Skeletal muscle satellite cell (primary cell): ENCODE measurements around the gene RNF114. TPM values are rescaled to one million over a fixed set of nuclear protein-coding genes. Genes with fewer than 3 reads are reported as not detected.

Experiments used
- H3K27me3 ChIP-seq: 2 replicates; pipeline ENCODE4 v1.7.0; 2013; ENCODE audit warnings: low read length; ENCODE audit not compliant: control insufficient read depth, insufficient read depth
- H3K36me3 ChIP-seq: 2 replicates; pipeline ENCODE4 v1.7.0; 2013; ENCODE audit warnings: mild to moderate bottlenecking, control low read depth, low read length; ENCODE audit not compliant: insufficient read depth
- H3K4me1 ChIP-seq: 2 replicates; pipeline ENCODE4 v1.7.0; 2013; ENCODE audit warnings: low read length; ENCODE audit not compliant: control insufficient read depth, insufficient read depth
- H3K4me2 ChIP-seq: 2 replicates; pipeline ENCODE4 v1.7.0; 2013; ENCODE audit warnings: mild to moderate bottlenecking, low read length
- H3K4me3 ChIP-seq: 2 replicates; pipeline ENCODE4 v1.7.0; 2013; ENCODE audit warnings: low read length
- H3K9ac ChIP-seq: 2 replicates; pipeline ENCODE4 v1.7.0; 2013; ENCODE audit warnings: mild to moderate bottlenecking, low read depth, low read length, moderate library complexity
- H3K9me3 ChIP-seq: replicated peaks from 2 replicates; pipeline ENCODE4 v1.7.0; 2013; ENCODE audit warnings: mild to moderate bottlenecking, control low read depth, low read length
- total RNA-seq: library from RNA; depleted of rRNA; stranded (reverse); fragments of >200 nt; gene quantifications from 2 replicates; pipeline ENCODE4 v1.2.3, GENCODE V29; 2012; rRNA removed

The RNF114 gene, protein sequence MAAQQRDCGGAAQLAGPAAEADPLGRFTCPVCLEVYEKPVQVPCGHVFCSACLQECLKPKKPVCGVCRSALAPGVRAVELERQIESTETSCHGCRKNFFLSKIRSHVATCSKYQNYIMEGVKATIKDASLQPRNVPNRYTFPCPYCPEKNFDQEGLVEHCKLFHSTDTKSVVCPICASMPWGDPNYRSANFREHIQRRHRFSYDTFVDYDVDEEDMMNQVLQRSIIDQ
- total RNA-seq, result 81.4 and 126 TPM in 2 replicates

DNA sequence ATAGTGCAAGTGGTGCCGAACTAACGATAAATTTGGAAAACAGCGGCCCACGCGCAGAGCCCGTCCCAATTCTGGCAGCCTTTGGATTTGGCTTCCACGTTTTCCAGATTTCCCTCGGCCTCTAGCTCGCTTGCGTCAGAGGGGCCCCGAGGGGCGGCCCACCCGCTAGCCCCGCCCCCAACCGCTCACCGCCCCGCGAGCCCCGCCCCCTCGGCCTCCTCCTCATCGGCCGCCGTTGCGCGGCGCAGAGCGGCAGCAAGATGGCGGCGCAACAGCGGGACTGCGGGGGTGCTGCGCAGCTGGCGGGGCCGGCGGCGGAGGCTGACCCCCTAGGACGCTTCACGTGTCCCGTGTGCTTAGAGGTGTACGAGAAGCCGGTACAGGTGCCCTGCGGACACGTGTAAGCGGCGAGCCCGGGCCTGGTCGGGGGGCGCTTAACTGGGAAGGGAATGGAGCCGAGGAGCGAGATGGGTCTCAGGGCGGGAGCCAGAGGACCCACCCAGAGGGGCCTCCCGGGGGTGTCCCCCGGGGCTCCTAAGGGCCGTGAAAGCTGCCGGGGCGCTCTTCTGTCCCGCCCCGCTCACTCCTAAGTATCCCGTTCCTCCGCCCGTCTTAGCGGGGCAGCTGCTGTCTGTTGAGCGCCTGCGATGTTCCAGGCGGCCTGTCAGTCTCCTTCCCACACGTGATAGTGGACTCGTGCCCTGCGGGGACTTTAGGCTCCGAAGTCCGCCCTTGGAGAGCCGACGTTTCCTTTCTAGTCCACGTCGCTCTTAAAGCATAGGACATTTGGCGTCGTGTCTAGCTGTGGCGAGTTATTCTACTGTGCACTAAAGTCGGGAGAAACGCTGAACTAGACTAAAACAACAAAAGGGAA, at the start of gene RNF114:
TSS of gene RNF114 (plus strand) at position 245 of the 874 bp plus-strand sequence. CDS start at position 261, 16 bp downstream.
- Histone ChIP-seq H3K4me3 (peak within 1 kb of the TSS; percentile 98), H3K4me2 (peak within 1 kb of the TSS; percentile 97), H3K9ac (peak within 1 kb of the TSS; percentile 96), H3K36me3 (peaks cover 6% of the 10 kb centered on the region), H3K4me1 (peaks cover 21% of the 10 kb centered on the region), H3K9me3 (no peaks in the 10 kb centered on the region), H3K27me3 (no peaks in the 10 kb centered on the region)

DNA sequence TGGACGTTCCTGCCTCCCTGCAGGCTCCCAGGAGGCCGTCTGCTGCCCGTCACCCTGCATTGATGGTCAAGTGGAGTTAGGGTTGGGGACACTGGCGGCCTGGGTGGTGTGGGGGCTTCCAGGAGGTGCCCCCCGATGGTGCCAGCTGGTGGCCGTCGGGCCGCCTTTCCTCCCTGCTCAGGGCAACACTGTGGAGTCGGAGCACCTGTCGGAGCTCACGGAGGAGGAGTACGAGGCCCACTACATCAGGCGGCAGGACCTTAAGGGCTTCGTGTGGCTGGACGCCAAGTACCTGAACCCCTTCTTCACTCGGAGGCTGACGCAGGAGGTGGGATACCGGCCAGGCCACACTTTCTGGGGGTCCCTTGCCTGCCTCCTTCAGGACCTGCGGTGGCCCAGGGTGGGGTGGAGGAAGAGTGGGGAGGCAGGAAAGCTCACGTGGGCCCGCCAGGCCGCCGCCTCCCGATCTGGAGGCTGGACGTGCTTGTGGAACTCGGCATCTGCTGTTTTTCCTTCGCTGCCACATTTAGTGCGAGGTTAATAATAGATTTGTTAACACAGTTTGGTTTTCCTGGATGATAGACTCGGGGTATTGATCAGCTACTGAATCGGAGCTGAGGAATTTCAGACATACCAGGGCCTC, 49.5 kb upstream of the RNF114 start:
- H3K9me3 ChIP-seq, result no peaks in the 10 kb centered on the region

DNA sequence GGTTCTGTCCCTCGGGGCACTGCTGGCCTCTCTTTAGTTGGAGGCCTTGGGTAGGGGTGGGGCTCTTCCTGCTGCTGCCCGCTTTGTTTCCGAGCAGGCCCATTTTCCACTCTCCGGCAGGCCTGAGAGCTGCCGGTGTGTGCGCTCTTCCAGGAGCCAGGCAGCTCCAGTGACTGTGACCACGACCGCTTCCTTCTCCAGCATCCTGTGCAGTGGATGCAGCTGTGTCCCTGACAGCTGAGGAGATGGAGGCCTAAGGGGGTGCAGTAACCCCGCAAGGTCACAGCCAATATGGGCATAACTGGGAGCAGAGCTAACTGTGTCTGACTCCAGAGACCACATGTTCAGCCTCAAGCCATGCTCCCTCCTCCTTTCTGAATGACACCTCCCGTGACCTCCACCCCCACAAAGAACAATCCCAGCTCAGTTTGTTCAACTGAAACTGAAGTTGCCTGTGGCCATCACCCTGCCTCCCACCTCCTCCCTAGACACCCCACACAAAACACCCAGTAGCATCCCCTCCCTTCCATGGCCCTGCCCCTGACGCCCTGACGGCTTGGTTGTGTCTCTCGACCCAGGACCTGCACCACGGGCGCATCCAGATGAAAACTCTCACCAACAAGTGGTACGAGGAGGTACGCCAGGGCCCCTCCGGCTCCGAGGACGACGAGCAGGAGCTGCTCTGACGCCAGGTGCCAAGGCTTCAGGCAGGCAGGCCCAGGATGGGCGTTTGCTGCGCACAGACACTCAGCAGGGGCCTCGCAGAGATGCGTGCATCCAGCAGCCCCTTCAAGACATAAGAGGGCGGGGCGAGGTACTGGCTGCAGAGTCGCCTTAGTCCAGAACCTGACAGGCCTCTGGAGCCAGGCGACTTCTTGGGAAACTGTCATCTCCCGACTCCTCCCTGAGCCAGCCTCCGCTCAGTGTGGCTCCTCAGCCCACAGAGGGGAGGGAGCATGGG, 48.7 kb upstream of the RNF114 start:
- Histone ChIP-seq H3K9ac (peak overlapping the region; percentile 7), H3K36me3 (peaks cover 38% of the 10 kb centered on the region), H3K9me3 (no peaks in the 10 kb centered on the region), H3K4me3 (no peak overlapping the region), H3K27me3 (no peaks in the 10 kb centered on the region), H3K4me2 (peak overlapping the region; percentile 17), H3K4me1 (peaks cover 19% of the 10 kb centered on the region)

More for the DNA sequence above, 49.5 kb upstream of the RNF114 start:
- Histone ChIP-seq H3K9ac (peak overlapping the region; percentile 7), H3K4me1 (peaks cover 19% of the 10 kb centered on the region), H3K4me2 (no peak overlapping the region), H3K27me3 (no peaks in the 10 kb centered on the region), H3K36me3 (peaks cover 45% of the 10 kb centered on the region), H3K4me3 (no peak overlapping the region)

DNA sequence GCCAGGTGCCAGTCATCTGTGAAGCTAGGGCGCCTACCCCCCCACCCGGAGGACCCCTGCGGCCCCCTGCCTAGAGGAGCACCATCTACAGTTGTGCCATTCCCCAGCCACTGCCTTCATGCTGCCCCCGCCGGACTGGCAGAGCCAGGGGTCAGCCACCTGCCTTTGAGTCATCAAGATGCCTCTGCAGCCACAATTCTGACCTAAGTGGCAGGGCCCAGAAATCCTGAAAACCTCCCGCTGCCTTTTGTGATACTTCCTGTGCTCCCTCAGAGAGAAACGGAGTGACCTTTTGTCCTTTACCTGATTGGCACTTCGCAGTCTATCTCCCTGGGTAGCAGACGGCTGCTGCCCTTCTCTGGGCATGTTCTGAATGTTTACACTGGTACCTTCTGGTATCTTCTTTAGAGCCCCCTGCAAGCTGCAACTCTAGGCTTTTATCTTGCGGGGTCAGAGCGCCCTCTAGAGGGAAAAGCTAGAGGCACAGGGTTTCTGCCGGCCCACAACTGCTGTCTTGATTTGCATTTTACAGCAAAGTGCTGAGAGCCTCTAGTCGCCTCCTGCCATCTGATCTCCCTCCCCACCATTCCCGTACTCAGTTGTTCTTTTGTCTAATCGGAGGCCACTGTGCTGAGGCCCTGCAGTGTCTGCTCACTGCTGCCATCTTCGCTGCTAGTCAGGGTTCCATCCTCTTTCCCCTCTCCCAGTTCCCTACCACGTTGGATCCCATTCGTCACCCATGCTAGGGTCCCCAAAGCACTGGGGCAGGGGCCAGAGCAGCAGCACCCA, 47.8 kb upstream of the RNF114 start:
- H3K4me2 ChIP-seq, result no peak overlapping the region
- no peaks in the 10 kb centered on the region for H3K27me3 ChIP-seq
- no peak overlapping the region for H3K4me3 ChIP-seq
- no peak overlapping the region for H3K9ac ChIP-seq
- peaks cover 19% of the 10 kb centered on the region for H3K4me1 ChIP-seq
- H3K9me3 ChIP-seq, result no peaks in the 10 kb centered on the region
- peaks cover 34% of the 10 kb centered on the region for H3K36me3 ChIP-seq

DNA sequence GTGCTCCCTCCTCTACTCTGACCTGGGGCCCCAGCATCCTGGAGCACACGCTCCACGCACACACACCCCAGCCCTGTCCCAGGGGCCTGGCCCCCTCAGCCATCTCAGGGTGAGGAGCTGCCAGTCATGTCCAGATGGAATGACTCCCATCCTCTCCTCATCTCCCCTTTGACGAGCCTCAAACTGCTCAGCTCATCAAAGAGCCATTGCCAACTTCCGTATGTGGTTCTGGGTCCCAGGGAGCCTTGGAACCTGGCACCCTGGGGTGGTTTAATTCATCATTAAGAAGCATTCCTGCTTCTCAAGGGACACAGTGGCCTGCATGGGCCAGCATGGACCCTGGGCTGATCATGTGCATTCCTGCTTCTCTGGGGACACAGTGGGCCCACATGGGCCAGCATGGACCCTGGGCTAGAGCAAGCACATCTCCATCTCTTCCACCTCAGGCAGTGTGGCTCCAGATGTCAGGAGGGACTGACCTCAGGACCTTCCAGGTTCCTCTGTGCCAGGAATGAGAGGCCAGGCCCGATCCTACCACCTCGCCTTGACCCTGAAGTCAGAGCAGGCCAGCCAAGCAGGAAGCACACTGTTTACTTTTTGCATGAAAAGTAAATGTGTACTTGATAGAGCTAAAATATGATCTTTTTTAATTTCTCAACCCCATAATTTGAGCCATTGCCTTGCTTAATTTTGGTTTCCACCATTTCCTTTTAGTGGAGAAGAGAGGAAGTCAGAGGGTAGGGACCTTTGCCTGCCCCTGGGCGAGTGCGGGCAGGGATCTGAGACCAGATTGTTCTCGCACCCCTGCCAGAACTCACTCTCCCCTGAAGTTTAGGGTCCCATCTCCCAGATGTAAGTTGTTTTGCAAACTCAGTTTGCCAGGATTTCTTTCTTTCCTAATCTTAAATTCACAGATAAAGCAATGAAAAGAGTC, 46.9 kb upstream of the RNF114 start:
- H3K9ac ChIP-seq, result no peak overlapping the region
- no peaks in the 10 kb centered on the region for H3K27me3 ChIP-seq
- no peak overlapping the region for H3K4me3 ChIP-seq
- H3K9me3 ChIP-seq, result no peaks in the 10 kb centered on the region
- peaks cover 28% of the 10 kb centered on the region for H3K36me3 ChIP-seq
- H3K4me1 ChIP-seq, result peaks cover 19% of the 10 kb centered on the region
- H3K4me2 ChIP-seq, result no peak overlapping the region

DNA sequence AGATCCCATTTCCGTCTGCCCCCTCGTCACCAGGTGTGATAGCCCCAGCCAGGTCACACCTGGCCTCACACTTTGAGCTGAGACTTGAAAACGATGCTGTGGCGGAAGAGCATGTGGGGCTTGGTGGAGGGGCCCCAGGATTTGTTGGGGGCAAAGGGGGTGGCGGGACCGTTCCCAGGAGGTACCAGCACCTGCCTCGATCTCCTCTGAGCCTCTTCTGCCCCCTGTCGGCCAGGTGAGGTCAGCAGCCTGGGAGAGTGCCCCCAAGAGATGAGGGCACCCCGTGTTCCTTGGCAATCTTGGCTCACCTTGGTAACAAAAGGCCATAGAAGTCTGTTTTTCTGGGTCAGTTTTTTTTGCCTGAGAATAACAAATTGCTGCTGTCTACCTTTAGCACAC, 46.3 kb upstream of the RNF114 start:
- Histone ChIP-seq H3K4me2 (no peak overlapping the region), H3K9ac (no peak overlapping the region)

DNA sequence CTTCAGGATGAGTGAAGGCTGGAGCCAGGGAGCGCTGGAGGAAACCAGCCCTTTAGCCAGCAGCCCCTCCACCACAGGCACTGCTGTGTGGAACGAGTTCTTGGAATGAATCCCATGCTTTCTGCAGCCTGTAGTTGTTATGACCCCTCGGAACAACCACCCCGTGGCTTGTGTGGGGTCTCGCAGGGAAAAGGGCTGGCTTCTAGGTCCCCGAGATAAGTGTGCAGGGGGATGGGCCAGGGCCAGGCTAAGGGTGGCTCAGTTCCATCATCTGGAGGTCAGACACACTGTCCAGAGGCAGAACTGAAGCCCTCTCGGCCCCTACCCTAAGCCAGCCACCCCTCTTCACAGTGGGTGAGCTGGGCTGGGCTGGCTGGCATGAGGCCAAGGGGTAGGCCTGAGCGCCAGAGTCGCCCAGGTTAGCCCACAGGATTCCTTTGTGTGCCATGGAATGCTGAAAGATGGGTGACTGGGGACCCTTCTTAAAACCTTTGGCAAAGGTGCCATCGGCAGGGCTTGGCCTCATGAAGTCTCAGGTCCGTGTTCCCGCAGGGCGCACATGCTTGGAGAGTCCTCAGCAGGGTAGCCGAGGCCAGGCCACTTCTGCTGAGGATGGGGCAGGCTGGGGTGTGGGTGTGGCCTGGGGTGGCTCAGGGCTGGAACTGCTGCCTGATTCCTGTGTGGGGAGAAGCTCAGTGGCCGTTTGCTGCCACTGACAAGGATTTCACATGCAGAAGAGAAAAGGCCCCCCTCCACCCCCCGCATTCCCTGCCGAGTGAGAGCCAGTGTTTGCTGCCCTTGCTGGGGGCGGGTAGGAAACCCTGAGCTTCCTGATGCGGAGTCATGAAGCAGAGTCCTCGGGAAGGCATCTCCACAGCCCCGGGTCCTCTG, 45.5 kb upstream of the RNF114 start:
- Histone ChIP-seq H3K9ac (no peak overlapping the region), H3K4me3 (no peak overlapping the region), H3K4me1 (peaks cover 19% of the 10 kb centered on the region), H3K36me3 (peaks cover 18% of the 10 kb centered on the region), H3K9me3 (no peaks in the 10 kb centered on the region), H3K27me3 (no peaks in the 10 kb centered on the region), H3K4me2 (no peak overlapping the region)

More for the DNA sequence above, 46.3 kb upstream of the RNF114 start:
- Histone ChIP-seq H3K36me3 (peaks cover 21% of the 10 kb centered on the region), H3K27me3 (no peaks in the 10 kb centered on the region), H3K9me3 (no peaks in the 10 kb centered on the region), H3K4me3 (no peak overlapping the region), H3K4me1 (peaks cover 19% of the 10 kb centered on the region)

DNA sequence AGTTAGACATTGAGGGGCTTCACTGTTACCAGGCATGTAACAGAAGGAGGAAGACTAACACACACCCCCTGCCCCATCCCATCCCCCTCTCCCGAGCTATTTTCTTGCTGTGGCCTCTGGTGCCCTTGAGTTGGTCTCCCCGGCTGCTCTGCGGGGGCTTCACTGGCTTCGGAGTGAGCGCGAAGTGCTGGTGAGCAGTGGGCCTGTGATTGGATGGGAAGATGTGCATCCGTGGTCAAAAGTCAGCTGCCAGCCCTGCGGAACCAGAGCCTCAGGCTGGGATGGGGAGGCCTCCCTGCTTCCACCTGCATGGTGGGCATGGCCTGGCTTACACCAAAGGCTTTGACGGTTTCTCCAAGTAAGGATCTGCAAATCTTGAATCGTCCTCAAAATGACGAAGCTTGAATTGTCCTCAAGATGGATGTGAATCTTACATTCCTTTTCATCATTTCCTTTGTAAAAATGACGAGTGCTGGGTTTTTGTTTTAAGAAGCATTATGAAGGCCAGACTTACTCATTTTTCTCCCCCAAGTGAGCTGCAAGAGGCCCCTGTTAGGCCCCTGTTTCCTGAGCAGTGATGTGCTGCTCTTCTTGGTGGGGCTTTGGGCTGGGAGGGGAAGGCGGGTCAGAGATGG, 44.6 kb upstream of the RNF114 start:
- H3K9ac ChIP-seq, result no peak overlapping the region
- H3K4me3 ChIP-seq, result no peak overlapping the region
- H3K4me1 ChIP-seq, result peaks cover 19% of the 10 kb centered on the region
- peaks cover 10% of the 10 kb centered on the region for H3K36me3 ChIP-seq
- no peaks in the 10 kb centered on the region for H3K9me3 ChIP-seq
- H3K27me3 ChIP-seq, result no peaks in the 10 kb centered on the region
- no peak overlapping the region for H3K4me2 ChIP-seq

DNA sequence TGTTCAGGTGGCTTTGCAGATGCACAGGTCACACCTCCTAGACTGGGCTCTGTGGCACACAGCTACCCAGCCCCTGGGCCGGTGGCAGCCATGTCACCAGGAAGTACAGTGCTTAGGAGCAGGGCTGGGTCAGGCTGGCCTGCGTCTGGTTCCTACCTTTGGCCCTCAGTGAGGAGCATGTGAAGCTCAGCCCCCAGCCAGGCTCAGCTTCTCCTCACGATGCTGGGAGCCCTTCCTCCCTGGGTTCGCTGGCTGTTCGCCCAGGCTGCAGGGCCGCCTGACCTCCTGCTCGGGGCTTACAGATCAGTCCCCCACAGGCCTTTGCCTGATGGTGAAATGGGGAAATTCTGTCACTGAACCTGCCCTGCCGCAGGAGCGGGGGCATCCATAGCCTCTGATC, 43.9 kb upstream of the RNF114 start:
- Histone ChIP-seq H3K36me3 (peaks cover 8% of the 10 kb centered on the region), H3K9ac (no peak overlapping the region), H3K9me3 (no peaks in the 10 kb centered on the region), H3K4me1 (peaks cover 14% of the 10 kb centered on the region), H3K4me2 (no peak overlapping the region), H3K27me3 (no peaks in the 10 kb centered on the region), H3K4me3 (no peak overlapping the region)
